HG02759 (cell line): ENCODE data around the gene SMIM8.

Experiments used
- ATAC-seq: cut with Tn5 transposase; IDR thresholded peaks from one replicate; pipeline ENCODE4 v1.9.1; 2021; ENCODE audit warnings: mild to moderate bottlenecking, moderate library complexity; ENCODE audit not compliant: unreplicated experiment

SMIM8 gene

GRCh38 chr6:87384038-87384437, 61.6 kb downstream of the SMIM8 start:
- ATAC-seq: no peak

GRCh38 chr6:87384449-87384848, 62.1 kb downstream of the SMIM8 start:
- ATAC-seq: no peak

DNA sequence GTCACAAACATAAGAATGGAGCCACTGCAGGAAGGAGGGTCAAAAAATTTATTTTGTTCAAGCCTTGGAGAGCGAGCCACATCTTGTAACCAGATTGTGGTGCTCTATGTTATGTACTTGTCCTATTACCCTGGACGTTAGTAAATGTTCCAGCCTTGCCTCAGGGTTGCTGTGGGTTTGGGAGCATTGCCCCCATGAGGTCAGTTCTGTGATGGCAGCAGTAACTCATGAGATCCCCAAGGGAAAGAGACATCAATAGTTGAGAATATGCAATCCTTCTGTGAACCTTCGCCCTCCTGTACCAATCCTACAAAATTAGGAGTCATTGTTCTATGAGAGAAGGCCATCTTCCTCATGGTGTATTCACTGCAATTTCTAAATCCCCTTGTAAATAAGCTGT, 68.9 kb downstream of the SMIM8 start:
- peak; percentile 62 for ATAC-seq
